ENCODE results near the gene MRPS12.

- TF ChIP-seq CTCF (IDR thresholded peaks at IDR 0.05; ENCODE audit: insufficient read depth, low read length, poor library complexity, severe bottlenecking): no peak
- no peak for TF ChIP-seq EZH2phosphoT487 (conservative IDR thresholded peaks at IDR 0.05; ENCODE audit: low read length)
Observed at GRCh38 chr19:38939957-38940356, 9.2 kb downstream of the MRPS12 start.
